Measurements from ENCODE around the gene FAM180A.
"Not testable (repeated sequence)": the region's sequence is repeated elsewhere in the genome, so short reads cannot be mapped to it uniquely, and the experiment has no call there.

FAM180A gene

DNA sequence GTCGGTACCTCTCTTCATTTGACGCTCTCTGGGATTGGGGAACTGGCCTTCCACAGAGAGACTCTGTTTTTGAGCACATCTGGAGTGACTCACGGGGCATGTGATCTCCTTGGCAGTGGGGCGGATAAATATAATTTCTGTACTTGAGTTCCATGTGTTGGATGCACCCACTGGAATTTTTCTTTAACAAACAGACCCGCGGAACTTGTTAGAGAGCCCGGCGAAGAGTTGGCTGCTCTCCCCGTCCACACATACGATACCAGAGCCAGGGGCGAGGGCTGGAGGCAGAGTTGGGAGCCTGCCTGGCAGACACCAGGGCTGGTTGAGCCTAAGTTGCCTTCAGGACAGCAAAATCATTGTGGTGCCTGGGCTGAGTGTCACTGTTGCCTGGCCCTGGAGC is at the start of gene FAM180A:
Gene FAM180A (minus strand): TSS at position 44 of the 400 bp plus-strand sequence. CDS start 233 bp downstream, outside the sequence.
- DNase-seq (ENCODE audit: low read depth): peak; percentile 74

GRCh38 chr7:135798095-135798494 is 49.5 kb upstream of the FAM180A start:
- no peak for DNase-seq (ENCODE audit: low read depth)

- DNase-seq (ENCODE audit: low read depth): no peak
Measured at GRCh38 chr7:135795846-135796570, 47.4 kb upstream of the FAM180A start.

DNA sequence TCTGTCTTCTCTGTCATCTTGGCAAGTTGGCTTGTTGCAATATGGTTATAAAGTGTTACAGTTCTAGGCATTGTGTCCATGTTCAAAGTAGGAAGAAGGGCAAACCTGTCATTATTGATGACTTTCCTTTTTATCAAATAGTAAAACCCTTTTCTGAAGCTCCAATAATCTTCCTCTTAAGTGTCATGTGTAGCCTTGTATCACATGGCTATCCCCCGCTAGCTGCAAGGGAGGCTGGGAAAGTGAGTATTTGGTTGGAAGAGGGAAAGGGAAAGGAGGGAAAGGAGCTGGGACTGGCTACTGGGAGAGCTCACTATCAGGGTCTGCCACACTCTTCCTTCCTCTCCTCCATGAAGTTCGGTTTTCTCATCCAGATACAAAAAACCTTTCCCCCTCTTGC is 45.2 kb upstream of the FAM180A start:
- no peak for DNase-seq (ENCODE audit: low read depth)

DNA sequence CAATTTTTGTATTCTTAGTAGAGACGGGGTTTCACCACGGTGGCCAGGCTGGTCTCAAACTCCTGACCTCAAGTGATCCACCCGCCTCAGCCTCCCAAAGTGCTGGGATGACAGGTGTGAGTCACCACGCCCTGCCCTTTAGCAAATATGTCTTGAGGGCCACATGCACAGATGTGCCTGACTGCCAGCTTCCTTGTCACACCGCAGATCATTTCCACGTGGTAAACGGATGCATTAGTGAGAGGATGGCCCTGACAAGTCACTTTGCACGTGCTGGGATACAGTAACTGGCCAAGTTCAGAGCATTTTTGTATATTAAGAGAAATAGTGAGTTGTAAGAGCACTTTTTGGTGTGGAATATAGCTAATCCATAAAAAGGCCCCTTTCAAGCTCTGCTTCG is 44.3 kb upstream of the FAM180A start:
- DNase-seq (ENCODE audit: low read depth): no peak

DNA sequence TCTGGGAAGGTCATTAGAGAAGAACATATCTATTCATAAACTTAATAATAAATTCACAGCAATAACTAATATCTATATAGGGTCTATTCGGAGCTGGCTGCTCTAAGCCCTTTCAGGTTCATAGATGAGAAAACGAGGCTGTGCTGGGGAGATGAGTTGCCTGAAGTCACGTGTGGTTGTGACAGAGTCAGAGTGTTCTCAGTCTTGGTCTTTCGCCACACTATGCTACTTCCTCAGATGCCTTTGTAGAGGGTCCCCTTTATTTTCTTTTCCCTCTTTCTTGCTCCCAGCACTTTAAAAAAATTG is 43.7 kb upstream of the FAM180A start:
- no peak for DNase-seq (ENCODE audit: low read depth)

DNA sequence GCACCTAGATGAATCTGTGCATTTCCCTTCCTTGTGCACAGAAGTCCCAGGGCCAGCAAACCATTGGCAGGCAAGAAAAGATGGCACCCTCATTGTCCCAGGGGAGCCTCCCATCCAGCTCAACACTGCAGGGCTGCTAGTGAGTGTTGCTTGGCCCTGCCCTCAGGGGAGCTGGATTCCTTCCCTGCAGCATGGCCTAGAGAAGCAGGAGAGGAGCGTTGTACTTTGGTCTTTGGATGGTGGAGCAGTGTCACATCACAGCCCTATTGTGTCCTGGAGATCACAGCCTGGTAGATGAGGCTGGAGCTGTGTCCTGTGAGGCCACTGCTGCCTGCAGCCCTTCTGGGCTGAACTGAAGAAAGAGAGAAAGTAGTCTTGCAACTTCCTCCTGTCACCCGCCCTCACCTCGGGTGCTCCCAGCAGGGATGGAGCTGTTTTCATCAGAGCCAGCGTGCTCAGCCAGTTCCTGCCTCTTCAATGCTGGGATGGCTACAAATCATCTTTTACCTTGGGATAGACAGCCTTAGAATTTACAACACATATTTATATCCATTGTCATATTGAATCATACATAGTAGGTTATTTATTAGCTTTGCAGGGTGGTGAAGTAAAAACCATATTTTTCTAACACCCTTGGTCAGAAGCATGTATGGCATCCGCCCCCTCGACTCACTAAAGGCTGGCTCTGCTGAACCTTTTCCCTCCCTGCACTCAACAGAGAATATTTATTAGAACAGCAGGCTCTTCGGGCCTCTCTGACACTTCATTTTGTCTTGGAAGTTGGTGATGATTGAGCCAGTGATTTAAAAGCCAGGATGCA is 43.1 kb upstream of the FAM180A start:
- no peak for DNase-seq (ENCODE audit: low read depth)

GRCh38 chr7:135790371-135790977 is 41.9 kb upstream of the FAM180A start:
- DNase-seq (ENCODE audit: low read depth): no peak

- DNase-seq (ENCODE audit: low read depth): no peak
Measured at GRCh38 chr7:135789956-135790355, 41.3 kb upstream of the FAM180A start.

DNA sequence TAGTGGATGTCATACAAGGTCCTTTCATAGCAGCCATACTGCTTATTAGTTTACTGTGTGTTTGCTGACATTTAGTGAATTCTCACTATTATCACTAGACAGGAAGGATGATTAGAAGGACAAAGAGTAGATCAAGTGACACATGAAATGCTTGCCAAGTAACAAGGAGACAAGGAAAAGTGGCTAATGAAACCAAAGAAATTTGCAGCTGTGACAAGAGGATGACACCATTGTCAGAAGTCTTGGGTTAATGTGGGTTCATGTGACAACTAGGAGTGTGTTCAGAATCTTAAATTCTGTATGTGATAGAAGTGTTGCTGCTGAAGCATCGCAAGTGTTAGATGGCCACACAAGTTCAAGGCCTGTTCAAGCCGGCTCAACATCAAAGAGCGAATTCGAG is 40.8 kb upstream of the FAM180A start:
- DNase-seq (ENCODE audit: low read depth): no peak

DNA sequence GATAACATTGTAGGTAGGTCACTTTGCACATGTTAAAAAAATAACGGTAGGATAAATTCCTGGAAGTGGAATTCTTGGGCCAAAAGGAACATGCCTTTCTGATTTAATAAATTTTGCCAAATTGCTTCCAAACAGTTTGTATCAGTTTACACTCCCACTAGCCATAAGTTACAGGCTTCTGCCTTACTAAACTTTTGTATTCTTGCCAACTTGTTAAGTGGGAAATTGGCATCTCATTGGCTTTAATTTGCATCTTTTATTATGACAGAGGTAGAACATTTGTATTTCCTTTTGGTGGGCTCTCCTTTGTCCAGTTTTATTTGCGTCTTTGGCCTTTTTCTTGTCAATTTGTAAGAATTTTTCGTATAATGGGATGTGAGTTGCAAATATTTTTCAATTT is 38.3 kb upstream of the FAM180A start:
- DNase-seq (ENCODE audit: low read depth): no peak

- DNase-seq (ENCODE audit: low read depth): no peak
Measured at GRCh38 chr7:135785065-135785464, 36.5 kb upstream of the FAM180A start.

DNA sequence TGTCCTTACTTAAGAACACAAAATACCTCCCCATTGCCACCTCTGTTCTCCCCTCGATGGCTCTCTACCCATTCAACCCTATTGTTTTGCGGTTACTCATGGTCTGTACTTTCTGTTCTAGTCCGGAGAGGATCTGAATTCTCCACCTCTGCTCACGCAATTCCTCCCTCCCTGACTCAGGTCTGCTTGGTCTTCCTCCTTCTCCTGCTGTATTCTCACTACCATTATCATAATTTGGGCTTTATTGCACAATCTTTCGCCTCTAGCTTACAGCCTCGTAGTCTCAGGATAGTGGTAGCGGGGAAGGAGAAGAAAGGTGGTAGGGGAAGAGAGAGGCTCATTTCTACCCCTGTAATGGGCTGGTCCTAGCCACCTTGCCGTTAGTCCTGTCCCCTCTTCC is 35.4 kb upstream of the FAM180A start:
- DNase-seq (ENCODE audit: low read depth): no peak

DNA sequence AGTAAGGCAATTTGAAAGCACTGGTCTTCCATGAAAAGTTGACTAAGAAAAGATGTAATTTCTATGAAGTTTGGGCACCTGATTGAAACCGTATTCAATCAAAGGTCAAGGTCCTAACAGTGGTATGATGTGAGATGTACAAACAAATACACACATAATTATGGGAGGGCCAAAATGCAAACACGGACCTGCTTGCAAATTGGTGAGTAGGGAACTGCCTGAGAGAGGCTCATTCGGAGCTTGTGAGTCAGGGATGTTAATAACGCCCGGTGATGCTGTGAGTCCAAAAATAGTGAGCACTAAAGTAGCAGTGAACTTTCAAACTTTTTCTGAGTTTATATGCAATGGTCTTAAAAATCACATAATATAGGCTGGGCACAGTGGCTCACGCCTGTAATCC is 34.2 kb upstream of the FAM180A start:
- DNase-seq (ENCODE audit: low read depth): no peak

GRCh38 chr7:135782377-135782776 is 33.8 kb upstream of the FAM180A start:
- no peak for DNase-seq (ENCODE audit: low read depth)

- no peak for DNase-seq (ENCODE audit: low read depth)
Measured at GRCh38 chr7:135777626-135778398, 29.2 kb upstream of the FAM180A start.

DNA sequence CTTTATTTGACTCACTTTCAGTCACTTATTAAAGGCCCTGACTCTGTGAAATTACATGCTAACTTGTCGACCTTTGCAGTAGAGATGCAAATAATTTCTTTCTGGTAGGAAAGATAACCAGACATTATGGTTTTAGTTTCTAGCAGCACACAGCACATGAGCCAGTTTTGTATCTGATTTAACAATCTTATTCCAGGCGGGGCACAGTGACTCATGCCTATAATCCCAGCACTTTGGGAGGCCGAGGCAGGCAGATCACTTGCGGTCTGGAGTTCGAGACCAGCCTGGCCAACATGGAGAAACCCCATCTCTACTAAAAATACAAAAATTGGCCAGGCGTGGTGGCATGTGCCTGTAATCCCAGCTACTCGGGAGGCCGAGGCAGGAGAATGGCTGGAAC is 27.3 kb upstream of the FAM180A start:
- not testable (repeated sequence) for DNase-seq (ENCODE audit: low read depth)

- no peak for DNase-seq (ENCODE audit: low read depth)
Measured at GRCh38 chr7:135775230-135775629, 26.6 kb upstream of the FAM180A start.

DNA sequence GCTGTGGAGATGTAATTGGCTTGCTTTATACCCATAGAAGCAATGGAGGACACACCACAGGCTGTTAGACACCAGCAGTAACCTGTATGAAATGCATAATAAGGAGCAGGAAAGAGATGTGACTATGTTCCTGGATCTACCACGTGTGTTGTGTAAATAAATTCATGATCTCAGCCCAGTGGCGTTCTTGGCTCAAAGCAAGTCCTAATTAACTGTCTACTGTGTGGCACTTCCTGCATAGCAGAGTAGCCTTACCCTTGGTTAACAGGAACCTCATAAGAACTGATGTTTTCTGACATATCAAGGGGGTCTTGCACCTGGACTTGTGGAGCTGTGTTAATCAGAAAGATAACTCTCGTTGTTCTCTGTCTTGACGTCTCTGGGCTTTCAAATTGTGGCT is 25.7 kb upstream of the FAM180A start:
- peak; percentile 68 for DNase-seq (ENCODE audit: low read depth)

GRCh38 chr7:135773464-135773863 is 24.9 kb upstream of the FAM180A start:
- DNase-seq (ENCODE audit: low read depth): no peak

DNA sequence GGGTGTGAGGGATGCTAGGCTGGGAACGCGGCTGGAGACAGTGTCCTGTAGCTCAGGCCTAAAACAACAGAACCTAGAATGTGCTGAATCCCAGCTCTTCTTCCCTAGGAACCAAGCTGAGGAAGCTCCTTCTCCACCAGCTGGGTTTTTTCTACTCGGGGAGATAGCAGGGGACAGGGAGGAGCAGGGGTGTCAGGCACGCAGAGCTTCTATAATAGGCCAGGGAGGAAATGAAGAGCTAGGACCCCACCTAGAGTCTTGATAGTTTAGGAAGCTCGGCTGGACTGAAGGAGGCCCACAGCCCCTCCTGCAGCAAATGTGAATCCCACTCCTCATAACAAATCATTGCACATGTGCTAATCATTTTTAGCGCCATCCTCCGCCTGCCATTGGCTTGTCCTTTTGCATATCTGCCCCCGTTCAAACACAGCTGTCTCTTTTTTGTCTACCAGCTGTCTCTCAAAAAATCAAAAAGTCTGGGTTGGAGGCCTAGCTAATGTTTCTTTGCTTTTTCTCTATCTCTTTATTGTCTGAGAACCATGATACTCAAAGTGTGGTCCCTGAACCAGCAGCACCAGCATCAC is 24.1 kb upstream of the FAM180A start:
- DNase-seq (ENCODE audit: low read depth): no peak

Data from HS-5 (cell line).